ENCODE data around the gene EIF4ENIF1. TPM values are rescaled to one million over a fixed set of nuclear protein-coding genes. Genes with fewer than 3 reads are reported as not detected.

EIF4ENIF1 gene
- total and polyA plus RNA-seq, 2 donors (not counting 3 experiments of a cell fraction or from before 2014, with no cell fraction given) = 22.8 to 38.7 TPM

- no TSS peak for BruUV-seq (replicated peaks)
- FAIRE-seq = no peak
- POLR2A ChIA-PET = no interaction called here
Observed at GRCh38 chr22:31503211-31503964, 13.7 kb upstream of the EIF4ENIF1 start.

More at GRCh38 chr22:31503211-31503964, 13.7 kb upstream of the EIF4ENIF1 start:
- Histone ChIP-seq H3K4me3 (replicated peaks in 1 of 3; ENCODE audit: insufficient read depth in 1 of 3, low read depth in 1 of 3, low read length in 3 of 3) (no peak overlapping the region), H3K27ac (ENCODE audit: insufficient read depth, low read depth, low read length) (no peak overlapping the region), H3K9ac (replicated peaks; ENCODE audit: extremely low read depth, insufficient read depth, low read length) (no peak overlapping the region), H2AFZ (ENCODE audit: low read depth, low read length) (no peak overlapping the region), H3K4me1 (ENCODE audit: control insufficient read depth, extremely low read depth, insufficient read depth, low read length) (no peaks in the 10 kb centered on the region), H3K4me2 (ENCODE audit: insufficient read depth, low read length) (no peak overlapping the region), H4K20me1 (replicated peaks; ENCODE audit: control insufficient read depth, extremely low read depth, insufficient read depth, low read length) (no peaks in the 10 kb centered on the region), H3K79me2 (ENCODE audit: control insufficient read depth, insufficient read depth, low read length) (peaks cover 15% of the 10 kb centered on the region), H3K27me3 (ENCODE audit: control insufficient read depth in 2 of 2, insufficient read depth in 2 of 2, low read length in 2 of 2) (no peaks in the 10 kb centered on the region), H3K36me3 (ENCODE audit: control insufficient read depth in 2 of 2, extremely low read depth in 1 of 2, insufficient read depth in 2 of 2, low read length in 2 of 2) (no peaks in the 10 kb centered on the region), H3K9me3 (replicated peaks; ENCODE audit: control insufficient read depth, insufficient read depth, low read length) (no peaks in the 10 kb centered on the region), H3K9me1 (replicated peaks; ENCODE audit: control insufficient read depth, extremely low read depth, insufficient read depth, low read length) (no peaks in the 10 kb centered on the region)
- intact Hi-C loops (cut with micrococcal nuclease) = no loop called here
- CTCF ChIA-PET = no interaction called here
- dilution Hi-C loops (cut with MboI; ENCODE audit: extremely low pct_ligation_motif_present, low sequenced_read_pairs) = no loop called here
- TF ChIP-seq EZH2 (IDR thresholded peaks at IDR 0.05; ENCODE audit: borderline replicate concordance, low read depth, low read length, severe bottlenecking) (no peak), GATA2 (IDR thresholded peaks at IDR 0.05; ENCODE audit: insufficient read depth, insufficient read length, low read depth, low read length) (no peak), POLR2AphosphoS5 (IDR thresholded peaks at IDR 0.05; ENCODE audit: insufficient read depth, low read depth, low read length) (no peak), POLR2A (IDR thresholded peaks at IDR 0.05; ENCODE audit: low read depth, low read length) (no peak), MAX (IDR thresholded peaks at IDR 0.05; ENCODE audit: insufficient read depth, insufficient read length) (no peak), FOS (IDR thresholded peaks at IDR 0.05; ENCODE audit: borderline replicate concordance, insufficient read depth, low read length) (no peak), JUN (IDR thresholded peaks at IDR 0.05; ENCODE audit: borderline replicate concordance, insufficient read depth, insufficient read length, low read depth) (no peak), MYC (IDR thresholded peaks at IDR 0.05; ENCODE audit: low read depth, low read length) (no peak), CTCF (IDR thresholded peaks at IDR 0.05; ENCODE audit: extremely low read depth in 1 of 2, insufficient read depth in 1 of 2, low read depth in 1 of 2, low read length in 2 of 2) (no peak)
- no peak for DNase-seq (ENCODE audit: low read depth, low spot score)
